BJ (cell line): ENCODE results near the gene PCNX2. TPM values are rescaled to one million over a fixed set of nuclear protein-coding genes. Genes with fewer than 3 reads are reported as not detected.
A peak's percentile ranks its signal among the peaks of the same experiment; 100 is the strongest.

ENCODE experiments used
- CTCF ChIA-PET: fragments of 350-600 bp; formaldehyde crosslinking; extraction: SDS; loops from one replicate; lab custom pipeline; 2021; ENCODE audit warnings: antibody characterized with exemption, inconsistent platforms; lab: Yijun Ruan, JAX
- POLR2A ChIA-PET: fragments of 300-600 bp; sonication (Branson Sonifier 250); formaldehyde crosslinking; extraction: SDS; loops from one replicate; lab custom pipeline; 2021; ENCODE audit warnings: antibody characterized with exemption; lab: Charles Lee
- DNase-seq: peaks from one replicate; pipeline ENCODE4 v3.0.0-alpha.2; 2011; ENCODE audit warnings: low read depth
- H3K27me3 ChIP-seq: 2 replicates; pipeline ENCODE4 v1.6.0; 2011; ENCODE audit warnings: low read length; ENCODE audit not compliant: control insufficient read depth, insufficient read depth
- H3K36me3 ChIP-seq: 2 replicates; pipeline ENCODE4 v1.5.1; 2011; ENCODE audit warnings: low read length; ENCODE audit not compliant: control insufficient read depth, insufficient read depth
- H3K4me3 ChIP-seq: 2 replicates; pipeline ENCODE4 v1.5.1; 2011; ENCODE audit warnings: low read depth, mild to moderate bottlenecking, control low read depth, low read length
- CTCF ChIP-seq: IDR thresholded peaks from 2 replicates; pipeline ENCODE4 v1.5.1; 2011; ENCODE audit warnings: low read depth, mild to moderate bottlenecking, control low read depth, inconsistent platforms, low read length, moderate library complexity; ENCODE audit not compliant: insufficient read depth
- polyA plus RNA-seq: library from polyadenylated mRNA; depleted of rRNA; stranded (reverse); fragments of >200 nt; gene quantifications from 2 replicates; pipeline ENCODE4 v1.2.3, GENCODE V29; 2011

PCNX2 gene
- polyA plus RNA-seq, 1 experiment, result 10.1 TPM

DNA sequence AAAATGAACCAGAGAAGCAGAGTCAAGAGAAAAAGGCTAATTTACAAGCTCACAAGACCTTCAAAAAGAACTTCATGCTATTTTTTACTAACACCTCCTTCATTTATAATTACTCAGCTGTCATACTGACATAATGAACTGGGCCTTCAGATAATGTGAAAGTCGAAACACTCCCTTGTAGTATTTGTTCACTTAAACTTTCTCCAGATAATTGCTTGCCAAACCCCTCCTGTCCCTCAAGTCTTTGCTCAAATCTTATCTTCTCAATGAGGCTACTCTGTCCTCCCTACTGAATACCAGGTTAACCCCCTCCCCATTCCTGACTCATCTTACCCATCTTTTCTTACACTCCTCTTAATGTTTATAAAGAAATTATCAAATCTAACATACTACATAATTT, 20.9 kb upstream of the PCNX2 start:
- Histone ChIP-seq H3K4me3 (no peak overlapping the region), H3K27me3 (no peaks in the 10 kb centered on the region; the same call in 1 of the 2 replicates), H3K36me3 (no peaks in the 10 kb centered on the region)
- no peak for TF ChIP-seq CTCF
- DNase-seq, result no peak
- ChIA-PET POLR2A (no interaction called here), CTCF (interaction anchor here (1.3 kb wide), 2 partner anchors 10 to 23 kb away, joined by 3 read pairs; no protein-coding TSS in a partner anchor)

DNA sequence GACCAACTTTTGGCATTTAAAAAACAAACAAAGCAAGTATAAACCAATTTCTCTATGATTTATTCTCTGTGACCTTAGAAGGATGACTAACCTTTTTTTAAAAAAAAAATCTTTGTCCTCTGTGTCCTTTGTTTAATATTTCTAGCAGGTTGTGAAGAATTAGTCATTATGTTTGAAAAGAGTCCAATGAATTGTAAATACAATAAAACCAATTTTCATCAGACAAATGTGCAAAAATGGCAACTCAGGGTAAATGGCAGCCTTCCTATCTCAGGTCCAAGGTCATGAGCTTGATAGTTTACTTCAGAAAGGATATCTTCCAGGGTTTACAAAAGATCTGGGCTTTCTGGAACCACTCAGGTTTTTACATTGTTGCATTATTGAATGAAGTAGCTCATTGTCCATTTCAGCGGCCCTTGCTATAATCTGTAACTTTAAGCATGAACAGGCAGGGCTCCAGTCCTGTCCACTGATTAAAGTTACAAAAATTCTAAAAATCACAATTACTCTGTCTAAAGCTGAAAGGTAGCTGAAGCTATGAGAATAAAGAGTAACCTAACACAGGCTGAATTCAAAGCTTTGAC, 20.3 kb upstream of the PCNX2 start:
- no peak for TF ChIP-seq CTCF
- Histone ChIP-seq H3K36me3 (no peaks in the 10 kb centered on the region), H3K27me3 (no peaks in the 10 kb centered on the region; the same call in 1 of the 2 replicates), H3K4me3 (no peak overlapping the region)
- ChIA-PET POLR2A (no interaction called here), CTCF (interaction anchor here (1.3 kb wide), 2 partner anchors 9 to 23 kb away, joined by 3 read pairs; no protein-coding TSS in a partner anchor)
- DNase-seq, result no peak

DNA sequence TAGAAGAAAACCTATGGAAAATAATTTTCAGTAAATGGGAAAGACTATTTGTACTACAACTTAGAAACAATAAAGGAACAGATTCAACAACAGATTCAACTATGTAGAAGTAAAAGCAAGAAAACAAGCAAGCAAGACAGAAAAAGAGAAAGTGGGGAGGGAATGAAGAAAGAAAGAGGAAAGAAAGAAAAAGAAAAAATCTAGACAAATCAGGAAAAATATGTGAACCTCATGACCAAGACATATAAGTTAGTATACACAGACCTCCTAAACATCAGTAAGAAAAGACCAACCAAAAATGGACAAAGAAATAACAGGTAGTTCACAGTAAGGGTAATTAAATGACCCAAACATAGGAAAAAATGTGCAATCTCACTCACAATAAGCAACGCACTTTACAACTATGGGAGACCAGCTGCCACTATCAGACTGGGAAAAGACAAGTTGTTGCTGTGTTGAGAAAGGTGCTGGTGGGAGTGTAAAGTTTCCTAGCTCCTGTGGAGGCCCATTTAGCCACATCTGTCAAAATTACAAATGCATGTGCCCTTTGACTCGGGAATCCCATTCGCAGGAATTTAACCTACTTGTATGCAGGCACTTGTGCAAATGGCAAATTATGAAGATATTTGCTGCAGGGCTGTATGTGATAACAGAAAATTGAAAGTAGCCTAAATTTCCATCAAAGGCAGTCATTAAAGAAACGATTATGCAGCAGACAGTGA, 18.1 kb upstream of the PCNX2 start:
- CTCF ChIA-PET, result no interaction called here
- DNase-seq, result no peak
- TF ChIP-seq CTCF, result no peak

GRCh38 chr1:233304489-233305102, 9.1 kb upstream of the PCNX2 start:
- ChIA-PET CTCF (interaction anchor here (0.7 to 2.1 kb wide), 4 partner anchors 8 to 335 kb away, joined by 3 to 11 read pairs (median 4); partner anchors contain the start of gene PCNX2), POLR2A (no interaction called here)
- H3K27me3 ChIP-seq, result peaks cover 2% of the 10 kb centered on the region; the same call in 1 of the 2 replicates
- H3K36me3 ChIP-seq, result no peaks in the 10 kb centered on the region
- H3K4me3 ChIP-seq, result no peak overlapping the region
- TF ChIP-seq CTCF, result peak; percentile 80
- DNase-seq, result no peak

More for the DNA sequence above, 18.1 kb upstream of the PCNX2 start:
- H3K27me3 ChIP-seq, result no peaks in the 10 kb centered on the region; the same call in 1 of the 2 replicates
- POLR2A ChIA-PET, result no interaction called here
- H3K36me3 ChIP-seq, result no peaks in the 10 kb centered on the region
- H3K4me3 ChIP-seq, result no peak overlapping the region

DNA sequence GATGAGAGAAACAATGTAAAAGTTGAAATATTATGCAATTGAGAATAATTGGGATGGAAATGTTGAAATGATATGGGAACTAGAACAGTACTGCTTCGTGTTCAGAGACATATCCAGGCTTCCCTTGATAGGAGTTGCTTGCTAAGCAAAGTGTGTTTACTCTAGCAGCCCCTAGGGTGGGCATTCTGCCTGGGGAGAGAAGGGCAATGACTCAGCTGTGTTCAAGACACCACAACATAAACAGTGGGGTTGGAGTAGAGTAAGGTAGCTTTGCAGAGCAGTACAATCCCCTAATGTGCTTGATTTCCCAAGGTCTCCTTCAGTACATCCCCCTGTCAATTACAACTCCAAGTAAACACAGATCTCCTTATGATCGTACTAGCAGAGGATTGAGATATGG, 4.8 kb upstream of the PCNX2 start:
- Histone ChIP-seq H3K36me3 (no peaks in the 10 kb centered on the region), H3K27me3 (no peaks in the 10 kb centered on the region), H3K4me3 (no peak overlapping the region)
- CTCF ChIA-PET, result no interaction called here
- no peak for DNase-seq
- POLR2A ChIA-PET, result no interaction called here
- TF ChIP-seq CTCF, result no peak
